Measurements from ENCODE around the gene SS18L1. TPM values are rescaled to one million over a fixed set of nuclear protein-coding genes. Genes with fewer than 3 reads are reported as not detected.

SS18L1 gene
- total RNA-seq (2022; extraction: Qiagen RNA extraction), result 8.1 to 9.5 TPM (median 9.0 TPM) in 5 replicates

DNA sequence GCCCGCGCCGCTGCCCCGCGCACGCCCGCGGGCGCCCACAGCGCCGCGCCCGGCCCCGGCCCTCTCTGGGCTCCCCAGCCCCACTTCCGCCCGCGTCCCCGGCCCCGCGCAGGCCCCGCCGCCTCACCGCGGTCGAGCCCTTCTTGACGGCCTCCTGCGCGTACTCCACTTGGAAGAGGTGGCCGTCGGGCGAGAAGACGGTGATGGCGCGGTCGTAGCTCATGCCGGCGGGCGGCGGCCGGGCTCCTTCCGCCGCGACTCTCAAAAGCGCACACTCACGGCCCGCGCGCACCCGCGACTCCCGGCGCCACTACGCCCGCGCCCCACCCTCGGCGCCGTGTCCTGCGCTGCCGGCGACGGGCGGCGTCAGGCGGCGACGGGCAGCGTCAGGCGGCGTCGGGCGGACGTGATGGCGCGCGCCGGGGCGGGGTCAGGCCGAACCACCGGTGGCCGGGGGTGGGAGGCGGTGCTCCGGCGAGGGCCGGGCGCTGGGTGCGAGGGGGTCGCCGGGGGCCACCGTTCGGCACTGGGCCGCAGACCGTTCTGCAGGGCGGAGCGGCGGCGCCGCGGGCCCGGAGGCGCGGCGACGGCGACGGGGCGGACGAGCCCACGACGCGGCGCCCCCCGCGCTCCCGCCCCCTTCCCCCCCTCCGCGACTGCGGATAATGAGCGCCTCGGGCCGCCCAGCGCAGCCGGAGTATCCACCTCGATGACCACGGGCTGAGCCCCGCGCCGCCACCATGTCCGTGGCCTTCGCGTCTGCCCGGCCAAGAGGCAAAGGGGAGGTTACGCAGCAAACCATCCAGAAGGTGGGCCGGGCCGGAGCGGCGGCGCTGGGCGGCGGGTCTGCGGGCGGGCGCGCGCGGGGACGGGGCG lies at the start of gene SS18L1, which contains the start of gene PSMA7:
Gene SS18L1 (plus strand): TSS at position 689 of the 876 bp plus-strand sequence. CDS start 52 bp downstream, at position 741.
Gene PSMA7 (minus strand): TSS at position 314 of the 876 bp plus-strand sequence. CDS start 91 bp downstream, at position 223.

DNA sequence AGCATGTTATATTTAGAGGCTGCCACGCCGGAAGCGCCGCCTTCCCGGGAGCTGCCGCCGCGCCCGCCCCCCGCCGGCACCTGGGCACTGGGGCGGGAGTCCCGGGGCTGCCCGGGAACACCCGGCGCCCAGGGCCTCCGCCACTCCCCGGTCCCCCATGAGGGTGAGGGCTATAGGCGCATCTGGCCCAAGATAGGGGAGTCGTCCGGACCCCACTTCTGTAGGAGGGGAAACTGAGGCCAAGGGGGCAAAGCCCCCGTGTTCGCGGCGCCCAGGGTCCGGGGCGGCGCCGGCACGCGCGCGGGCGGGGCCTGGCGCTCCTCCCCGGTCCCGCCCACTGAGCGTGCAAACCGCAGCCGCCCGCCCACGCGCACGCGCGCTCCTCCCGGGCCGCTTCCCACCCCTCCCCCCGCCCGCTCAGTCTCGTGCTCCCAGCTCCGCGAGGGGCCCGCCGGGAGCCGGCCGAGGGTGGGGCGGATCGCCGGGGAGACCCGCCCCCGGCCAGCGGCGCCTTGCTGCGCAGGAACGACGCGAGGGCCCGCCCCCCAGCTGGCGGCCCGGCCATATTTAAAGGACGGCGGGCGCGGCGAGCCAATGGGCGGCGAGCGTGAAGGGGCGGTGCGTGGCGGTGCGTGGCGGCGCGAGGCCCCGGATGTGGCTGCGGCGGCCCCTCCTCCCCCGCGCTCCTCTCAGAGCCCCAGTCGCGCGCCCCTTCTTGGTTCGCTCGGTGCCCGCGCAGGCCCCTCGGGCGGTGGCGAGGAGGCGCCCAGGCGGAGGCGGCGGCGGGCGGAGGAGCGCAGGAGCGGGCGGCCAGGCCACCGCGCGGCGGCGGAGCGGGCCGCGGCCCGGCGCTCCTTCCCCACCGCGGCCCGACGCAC lies 21.6 kb upstream of the SS18L1 start, which contains the start of gene LSM14B:
Gene LSM14B (plus strand): TSS at position 700 of the 878 bp plus-strand sequence. CDS start 192 bp downstream, outside the sequence.

GRCh38 chr20:62182469-62183425 lies 39.2 kb downstream of the SS18L1 start, which contains the start of gene MTG2:
Gene MTG2 (plus strand): TSS chr20:62183028. CDS start chr20:62193421, 10,393 bp downstream.

DNA sequence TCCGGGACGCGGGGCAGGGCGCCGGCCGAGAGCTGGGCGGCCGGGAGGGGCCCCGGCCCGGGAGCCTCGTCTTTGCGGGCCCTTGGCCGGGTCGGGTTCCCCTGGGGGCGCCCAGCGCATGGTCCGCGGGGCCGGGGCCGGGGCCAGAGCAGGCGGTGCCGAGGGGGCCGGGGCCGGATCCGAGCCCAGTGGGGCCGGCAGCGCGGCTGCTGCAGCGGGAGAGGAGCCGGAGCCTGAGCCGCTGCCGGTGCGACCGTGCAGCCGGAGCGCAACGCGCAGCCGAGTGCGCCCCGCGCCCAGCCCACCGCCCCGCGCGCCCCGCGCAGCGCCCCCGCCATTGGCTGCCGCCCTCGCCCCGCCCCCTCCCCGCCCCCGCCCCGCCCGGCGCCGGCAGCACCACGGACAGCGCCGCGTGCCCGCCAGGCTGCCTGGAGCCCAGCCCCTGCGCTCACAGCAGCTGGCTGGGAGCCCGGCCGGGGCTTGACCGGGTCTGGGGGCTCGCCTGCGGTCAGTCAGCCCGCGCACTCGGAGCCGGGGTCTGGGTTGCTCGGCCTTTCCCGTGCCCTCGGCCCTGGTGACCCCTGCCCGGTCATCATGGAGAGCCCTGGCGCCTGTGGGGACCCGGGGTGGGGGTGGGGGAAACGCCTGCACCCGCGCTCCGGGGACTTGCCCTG lies 76.6 kb downstream of the SS18L1 start, which contains the start of gene HRH3:
Gene HRH3 (minus strand): TSS at position 287 of the 674 bp plus-strand sequence. CDS start 308 bp downstream, outside the sequence.

Other genes starting within 250 kb of the SS18L1 start
- gene TAF4, start 77.9 kb upstream of the SS18L1 start, total RNA-seq (2022; extraction: Qiagen RNA extraction), result 13.9 to 18.9 TPM (median 16.9 TPM) in 5 replicates
- gene LSM14B, start 21.3 kb upstream of the SS18L1 start, total RNA-seq (2022; extraction: Qiagen RNA extraction), result 24.6 to 26.7 TPM (median 24.9 TPM) in 5 replicates
- 485 to 562 TPM (median 551 TPM) in 5 replicates for gene PSMA7, start 375 bp upstream of the SS18L1 start, total RNA-seq (2022; extraction: Qiagen RNA extraction)
- 33.3 to 41.8 TPM (median 36.8 TPM) in 5 replicates for gene MTG2, start 39.3 kb downstream of the SS18L1 start, total RNA-seq (2022; extraction: Qiagen RNA extraction)
- gene HRH3, start 76.5 kb downstream of the SS18L1 start, total RNA-seq (2022; extraction: Qiagen RNA extraction), result not detected in 5 replicates
- gene OSBPL2, start 94.8 kb downstream of the SS18L1 start, total RNA-seq (2022; extraction: Qiagen RNA extraction), result 17.8 to 19.6 TPM (median 18.4 TPM) in 5 replicates
- gene ADRM1, start 159.2 kb downstream of the SS18L1 start, total RNA-seq (2022; extraction: Qiagen RNA extraction), result 161 to 183 TPM (median 177 TPM) in 5 replicates
- gene LAMA5, start 223.5 kb downstream of the SS18L1 start, total RNA-seq (2022; extraction: Qiagen RNA extraction), result 313 to 453 TPM (median 400 TPM) in 5 replicates
- 2,384 to 3,109 TPM (median 2,755 TPM) in 5 replicates for gene RPS21, start 243.3 kb downstream of the SS18L1 start, total RNA-seq (2022; extraction: Qiagen RNA extraction)